SIG-M5 treated with dmso at 0.1 percent for 504 hours (cell line): Measurements from ENCODE around the gene SLC2A10.
"Not testable (repeated sequence)": the region's sequence is repeated elsewhere in the genome, so short reads cannot be mapped to it uniquely, and the experiment has no call there.

Experiments used
- DNase-seq: peaks from one replicate; lab custom pipeline; 2025; ENCODE audit not compliant: unreplicated experiment; lab: John Stamatoyannopoulos, UW

Gene SLC2A10

GRCh38 chr20:46709459-46710152 is at the start of gene SLC2A10:
Gene SLC2A10, plus strand, starts transcription at chr20:46709649. Its CDS starts 88 bp downstream, at chr20:46709737.
- no peak for DNase-seq

DNA sequence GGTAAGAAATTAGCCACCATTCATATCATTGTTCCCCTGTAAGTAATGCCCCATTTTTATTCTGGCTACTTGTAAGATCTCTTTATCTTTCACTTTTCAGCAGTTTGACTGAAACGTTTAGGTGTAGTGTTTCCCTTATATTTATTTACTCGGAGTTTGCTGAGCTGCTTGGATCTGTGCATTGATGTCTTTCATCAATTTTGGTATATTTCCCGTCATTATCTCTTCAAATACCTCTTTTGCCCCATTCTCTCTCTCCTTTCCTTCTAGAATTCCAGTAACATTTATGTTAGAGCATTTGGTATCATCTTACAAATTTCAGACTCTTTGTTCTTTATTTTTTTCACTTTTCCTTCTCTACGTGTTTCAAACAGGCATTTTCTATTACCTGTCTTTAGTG is 49.0 kb upstream of the SLC2A10 start:
- no peak for DNase-seq

- no peak for DNase-seq
Observed at GRCh38 chr20:46661659-46662058, 47.8 kb upstream of the SLC2A10 start.

- no peak for DNase-seq
Observed at GRCh38 chr20:46663531-46663930, 45.9 kb upstream of the SLC2A10 start.

- DNase-seq, result no peak
Observed at GRCh38 chr20:46665602-46666001, 43.8 kb upstream of the SLC2A10 start.

GRCh38 chr20:46666306-46666705 is 43.1 kb upstream of the SLC2A10 start:
- no peak for DNase-seq

DNA sequence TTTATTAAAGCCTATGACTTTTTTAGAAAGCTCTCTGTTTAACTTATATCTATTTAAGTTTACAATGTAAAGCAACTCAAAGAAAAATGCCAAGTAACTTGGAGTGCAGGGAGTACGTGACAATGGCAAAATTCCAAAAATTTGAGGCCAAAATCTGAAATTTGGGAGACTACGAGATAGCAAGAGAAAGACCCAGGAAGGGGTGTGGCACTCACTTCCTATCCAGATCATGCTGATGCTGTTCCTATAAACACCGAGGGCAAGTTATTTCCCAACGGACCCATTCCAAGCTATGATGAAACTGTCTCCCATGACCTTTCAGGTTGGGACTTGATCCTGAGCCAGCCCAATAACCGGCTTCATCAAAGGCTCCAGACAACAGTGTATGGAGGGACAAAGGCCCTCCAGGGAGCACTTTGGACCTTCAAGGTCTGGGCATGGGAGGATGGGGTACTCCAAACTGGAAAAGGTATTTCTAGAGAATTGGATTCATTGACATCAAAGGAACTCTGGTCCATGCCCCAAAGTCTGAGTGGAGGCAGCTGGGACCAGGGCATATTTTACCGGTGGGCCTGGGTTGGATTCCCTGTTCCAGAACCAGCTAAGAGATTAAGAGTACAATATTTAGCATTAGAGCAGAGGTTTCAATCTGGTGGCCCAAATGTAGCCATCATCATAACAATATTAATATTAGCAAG is 42.5 kb upstream of the SLC2A10 start:
- DNase-seq, result no peak

DNA sequence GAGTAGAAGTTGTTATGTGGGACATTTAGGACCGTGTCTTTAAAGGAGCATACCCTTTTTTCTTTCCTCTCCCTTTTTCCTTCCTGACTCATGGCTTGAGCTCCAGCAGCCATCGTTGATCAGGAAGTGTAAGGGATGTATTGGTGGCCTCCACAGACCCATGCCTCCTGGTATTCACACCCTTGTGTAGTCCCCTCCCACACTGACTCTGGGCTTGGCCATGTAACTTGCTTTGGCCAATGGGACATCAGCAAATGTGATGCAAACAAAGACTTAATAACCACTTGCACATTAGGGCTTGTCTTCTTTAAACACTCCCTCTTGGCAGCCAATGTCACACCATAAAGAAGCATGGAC is 39.2 kb upstream of the SLC2A10 start:
- DNase-seq, result no peak

GRCh38 chr20:46670585-46671584 is 38.6 kb upstream of the SLC2A10 start:
- DNase-seq, result no peak

- DNase-seq, result no peak
Observed at GRCh38 chr20:46671866-46672542, 37.4 kb upstream of the SLC2A10 start.

DNA sequence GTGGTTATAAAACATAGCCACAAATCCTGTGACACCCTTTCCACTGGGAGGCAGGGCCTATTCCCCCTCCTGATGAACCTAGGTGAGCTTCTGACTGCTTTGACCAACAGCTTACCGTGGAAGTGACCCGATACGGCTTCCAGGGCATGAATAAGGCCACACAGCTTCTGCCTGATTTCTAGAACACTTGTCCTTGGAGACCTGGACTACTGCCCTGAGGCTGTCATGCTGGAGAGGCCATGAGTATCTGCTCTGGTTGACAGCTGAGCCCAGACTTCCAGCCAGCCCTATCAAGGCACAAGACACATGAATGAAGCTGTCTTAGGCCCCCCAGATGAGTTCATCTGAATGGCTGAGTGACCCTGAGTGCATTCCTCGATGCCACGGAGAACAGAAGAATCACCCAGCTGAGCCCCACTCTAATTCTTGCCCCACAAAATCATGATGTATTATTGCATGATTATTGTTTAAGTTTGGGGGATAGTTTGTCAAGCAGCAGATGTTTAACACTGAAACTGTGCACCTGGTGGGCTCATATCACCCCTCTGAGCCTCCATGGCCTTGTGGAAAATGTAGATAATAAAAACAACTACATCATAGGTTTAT is 36.8 kb upstream of the SLC2A10 start:
- no peak for DNase-seq

- DNase-seq, result no peak
Observed at GRCh38 chr20:46673394-46674252, 35.8 kb upstream of the SLC2A10 start.

GRCh38 chr20:46674253-46675083 is 35.0 kb upstream of the SLC2A10 start:
- DNase-seq, result no peak

DNA sequence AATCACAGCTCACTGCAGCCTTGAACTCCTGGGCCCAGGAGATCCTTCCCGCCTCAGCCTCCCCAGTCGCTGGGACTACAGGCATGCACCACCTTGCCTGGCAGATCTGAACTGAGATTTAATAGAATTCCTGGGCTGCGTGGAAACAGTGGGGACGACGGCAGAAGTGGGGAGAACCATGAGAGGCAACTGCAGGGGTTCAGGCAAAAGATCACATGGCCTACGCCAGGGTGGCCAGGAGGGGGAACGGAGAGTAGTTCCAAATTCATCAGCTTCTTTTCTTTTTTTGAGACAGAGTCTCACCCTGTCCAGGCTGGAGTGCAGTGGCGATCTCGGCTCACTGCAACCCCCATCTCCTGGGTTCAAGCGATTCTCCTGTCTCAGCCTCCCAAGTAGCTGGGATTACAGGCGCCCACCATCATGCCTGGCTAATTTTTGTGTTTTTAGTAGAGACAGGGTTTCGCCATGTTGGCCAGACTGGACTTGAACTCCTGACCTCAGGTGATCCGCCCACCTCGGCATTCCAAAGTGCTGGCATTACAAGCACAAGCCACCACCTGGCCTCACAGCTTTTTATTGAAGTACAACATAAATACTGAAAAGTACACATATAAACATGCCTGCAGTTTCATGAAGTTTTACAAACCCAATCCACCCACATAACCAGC is 32.7 kb upstream of the SLC2A10 start:
- not testable (repeated sequence) for DNase-seq

DNA sequence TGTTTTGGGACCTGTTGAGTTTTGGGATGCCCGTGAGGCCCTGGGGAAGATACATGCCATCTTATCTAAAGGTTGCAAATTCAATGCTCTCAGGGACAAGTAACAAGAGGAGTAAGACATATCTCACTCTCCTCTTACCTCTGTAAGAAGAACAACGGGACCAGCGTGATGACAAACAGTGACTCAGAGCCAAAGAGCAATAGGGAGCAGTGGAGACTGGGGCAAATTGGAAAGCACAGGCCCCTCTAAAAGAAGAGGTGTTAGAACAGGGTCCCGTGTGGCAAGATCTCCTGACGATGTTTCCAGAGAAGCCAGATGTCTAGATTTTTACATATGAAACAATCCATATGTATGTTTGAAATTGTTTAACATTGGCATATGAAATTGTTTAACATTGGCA is 31.8 kb upstream of the SLC2A10 start:
- no peak for DNase-seq

GRCh38 chr20:46678516-46678915 is 30.9 kb upstream of the SLC2A10 start:
- DNase-seq, result no peak

GRCh38 chr20:46680684-46681031 is 28.8 kb upstream of the SLC2A10 start:
- DNase-seq, result no peak
